K562 (cell line): ENCODE results near the gene PYCR2. TPM values are rescaled to one million over a fixed set of nuclear protein-coding genes. Genes with fewer than 3 reads are reported as not detected.

Source experiments
- C11orf30 ChIP-seq: fragments of 450-650 bp; IDR thresholded peaks from 2 replicates; pipeline ENCODE4 v1.6.1; 2016; ENCODE audit warnings: low read depth, mild to moderate bottlenecking
- CBX8 ChIP-seq: fragments of 200-600 bp; sonication (generic); IDR thresholded peaks from 2 replicates; pipeline ENCODE4 v1.6.1; 2012; ENCODE audit warnings: borderline replicate concordance, mixed run types, low read depth, mild to moderate bottlenecking, moderate library complexity, mixed read lengths, low read length, control low read depth, inconsistent platforms; ENCODE audit not compliant: poor library complexity, severe bottlenecking; ENCODE audit errors: extremely low read depth
- CC2D1A ChIP-seq: fragments of 450-650 bp; IDR thresholded peaks from 2 replicates; pipeline ENCODE4 v1.6.1; 2017; ENCODE audit warnings: mild to moderate bottlenecking
- CSDE1 ChIP-seq, 2 experiments: fragments of 450-650 bp; IDR thresholded peaks; 2 replicates each; pipeline ENCODE4 v1.6.1; 2016; ENCODE audit warnings: mild to moderate bottlenecking in 1 of 2
- CXXC5 ChIP-seq: fragments of 250-450 bp; sonication (Bioruptor Pico); IDR thresholded peaks from 2 replicates; pipeline ENCODE4 v1.8.0; 2022; ENCODE audit warnings: inconsistent platforms, mild to moderate bottlenecking, moderate library complexity
- EGR1 ChIP-seq: fragments of 450-650 bp; conservative IDR thresholded peaks from 2 replicates; pipeline ENCODE4 v1.6.1; 2017; ENCODE audit warnings: mild to moderate bottlenecking
- ELF4 ChIP-seq: fragments of 450-650 bp; formaldehyde crosslinking; IDR thresholded peaks from 2 replicates; pipeline ENCODE4 v1.4.0; 2022; ENCODE audit warnings: missing genetic modification characterization
- EP300 ChIP-seq: IDR thresholded peaks from 2 replicates; pipeline ENCODE4 v1.6.1; 2012; ENCODE audit warnings: low read length, improper control_type of control experiment
- GTF2A2 ChIP-seq: IDR thresholded peaks from 2 replicates; pipeline ENCODE4 v1.6.1; 2016; ENCODE audit warnings: mild to moderate bottlenecking, missing genetic modification characterization, missing compliant biosample characterization
- HES1 ChIP-seq: fragments of 450-650 bp; IDR thresholded peaks from 2 replicates; pipeline ENCODE4 v1.6.1; 2016; ENCODE audit warnings: low read depth, mild to moderate bottlenecking, moderate library complexity
- HEY1 ChIP-seq: fragments of 250-450 bp; sonication (Bioruptor Pico); IDR thresholded peaks from 2 replicates; pipeline ENCODE4 v1.5.0; 2020; ENCODE audit warnings: mild to moderate bottlenecking, moderate library complexity, borderline replicate concordance
- HMGN3 ChIP-seq: IDR thresholded peaks from 2 replicates; pipeline ENCODE4 v1.6.1; 2011; ENCODE audit warnings: borderline replicate concordance, low read depth, mild to moderate bottlenecking, mixed read lengths, low read length; ENCODE audit not compliant: insufficient read length; ENCODE audit errors: extremely low read depth
- KLF1 ChIP-seq: fragments of 450-650 bp; IDR thresholded peaks from 2 replicates; pipeline ENCODE4 v1.6.1; 2016; ENCODE audit warnings: missing genetic modification characterization, missing compliant biosample characterization
- NR2C1 ChIP-seq, 2 experiments: fragments of 450-650 bp; IDR thresholded peaks; 2 replicates each; pipeline ENCODE4 v1.6.1; 2017; ENCODE audit warnings: mild to moderate bottlenecking in 2 of 2, antibody characterized with exemption in 1 of 2, inconsistent platforms in 1 of 2, missing compliant biosample characterization in 1 of 2, missing genetic modification characterization in 1 of 2
- SIRT6 ChIP-seq: IDR thresholded peaks from one replicate; pipeline ENCODE4 v1.6.1; 2012; ENCODE audit warnings: low read depth, mild to moderate bottlenecking, control low read depth, inconsistent platforms, low read length, moderate library complexity
- SLC30A9 ChIP-seq: fragments of 250-450 bp; sonication (Bioruptor Pico); IDR thresholded peaks from 2 replicates; pipeline ENCODE4 v1.8.0; 2022; ENCODE audit warnings: mild to moderate bottlenecking, moderate library complexity
- SOX6 ChIP-seq: fragments of 450-650 bp; IDR thresholded peaks from 2 replicates; pipeline ENCODE4 v1.6.1; 2014; ENCODE audit warnings: mild to moderate bottlenecking
- STAG1 ChIP-seq: sonication (generic); formaldehyde crosslinking; IDR thresholded peaks from 2 replicates; pipeline ENCODE4 v1.5.0; 2020; ENCODE audit warnings: missing genetic modification reagents, borderline replicate concordance
- TARDBP ChIP-seq: fragments of 450-650 bp; IDR thresholded peaks from 2 replicates; pipeline ENCODE4 v1.6.1; 2016
- XRCC4 ChIP-seq: IDR thresholded peaks from one replicate; pipeline ENCODE4 v1.6.1; 2011; ENCODE audit not compliant: insufficient read depth, insufficient read length; ENCODE audit errors: extremely low read depth
- ZFP1 ChIP-seq: fragments of 450-650 bp; formaldehyde crosslinking; IDR thresholded peaks from 2 replicates; pipeline ENCODE4 v1.4.0; 2020; ENCODE audit warnings: mild to moderate bottlenecking, mixed read lengths
- ZNF146 ChIP-seq: IDR thresholded peaks from one replicate; pipeline ENCODE4 v1.6.1; 2018; ENCODE audit warnings: missing compliant biosample characterization; ENCODE audit not compliant: unreplicated experiment
- ZNF24 ChIP-seq: fragments of 450-650 bp; IDR thresholded peaks from 2 replicates; pipeline ENCODE4 v1.6.1; 2016
- ZNF507 ChIP-seq: conservative IDR thresholded peaks from 2 replicates; pipeline ENCODE4 v1.6.1; 2017; ENCODE audit warnings: missing genetic modification characterization, missing compliant biosample characterization
- ZNF77 ChIP-seq: fragments of 250-450 bp; sonication (Bioruptor Pico); IDR thresholded peaks from 2 replicates; pipeline ENCODE4 v1.5.0; 2020
- polyA plus RNA-seq, 8 experiments: library from polyadenylated mRNA; depleted of rRNA in 4 of 8; stranded (reverse) in 5 of 8; unstranded in 3 of 8; fragments of >200 nt; fragmentation: Nextera tagmentation in 2 of 8; fragmentation: Illumina TruSeq in 1 of 8; extraction: Ambion mirVana in 2 of 8; extraction: Trizol in 1 of 8; gene quantifications; 2 replicates each; pipeline versions ENCODE4 v1.2.1 to v1.2.3, GENCODE V29; 2011 to 2014; ENCODE audit warnings: inconsistent platforms in 1 of 8, missing spikeins in 1 of 8
- total RNA-seq, 7 experiments: library from RNA; depleted of rRNA in 6 of 7; stranded (reverse); fragments of >200 nt in 6 of 7; fragmentation: Illumina TruSeq in 2 of 7; extraction: Trizol in 2 of 7; gene quantifications; 2 replicates each; pipeline versions ENCODE4 v1.2.1 to v1.2.3, GENCODE V29; 2011 to 2021; ENCODE audit warnings: low replicate concordance in 1 of 7
- TF ChIP-seq, protein P1 (sequence below): sonication (generic); formaldehyde crosslinking; IDR thresholded peaks from 2 replicates; pipeline ENCODE4 v1.8.1; 2023; ENCODE audit warnings: mild to moderate bottlenecking, missing genetic modification reagents
- TF ChIP-seq, protein P2 (sequence below): fragments of 450-650 bp; formaldehyde crosslinking; IDR thresholded peaks from 2 replicates; pipeline ENCODE4 v1.4.0; 2020; ENCODE audit warnings: mild to moderate bottlenecking, moderate library complexity

Gene PYCR2
- total and polyA plus RNA-seq, 9 of the 15 experiments (the other 6 are each of a cell fraction or from before 2014, with no cell fraction given), result 5.5 to 219 (median 127) TPM

- TF ChIP-seq EP300 (peak; percentile 99), XRCC4 (no peak), CXXC5 (CRISPR knock-in tag) (peak; percentile 92), ELF4 (CRISPR knock-in tag) (peak; percentile 99), CBX8 (no peak), ZNF24 (peak; percentile 84), SIRT6 (no peak), HMGN3 (no peak), HEY1 (CRISPR knock-in tag) (peak; percentile 92), ZNF77 (CRISPR knock-in tag) (no peak), C11orf30 (no peak; the same call in 1 of the 2 replicates), EGR1 (0 out of 2 replicates have a peak, but pooled peaks have one; percentile 33), KLF1 (tag) (peak; percentile 84), ZNF507 (tag) (no peak), STAG1 (CRISPR knock-in tag) (no peak), ZNF146 (no peak), TARDBP (peak; percentile 91), HES1 (peak; percentile 81), SOX6 (peak; percentile 96), ZFP1 (CRISPR knock-in tag) (peak; percentile 62), CC2D1A (peak; percentile 99), GTF2A2 (peak; percentile 82), SLC30A9 (no peak), NR2C1 (IDR thresholded peaks at IDR 0.05) (peak; percentile 48; the same call in 1 of the 2 replicates), NR2C1 (tag; IDR thresholded peaks at IDR 0.05) (peak; percentile 82), CSDE1 (IDR thresholded peaks at IDR 0.05) (peak in 1 of 2 experiments; percentile 80; a peak in 1 of 4 replicates)
- TF ChIP-seq, protein P1, sequence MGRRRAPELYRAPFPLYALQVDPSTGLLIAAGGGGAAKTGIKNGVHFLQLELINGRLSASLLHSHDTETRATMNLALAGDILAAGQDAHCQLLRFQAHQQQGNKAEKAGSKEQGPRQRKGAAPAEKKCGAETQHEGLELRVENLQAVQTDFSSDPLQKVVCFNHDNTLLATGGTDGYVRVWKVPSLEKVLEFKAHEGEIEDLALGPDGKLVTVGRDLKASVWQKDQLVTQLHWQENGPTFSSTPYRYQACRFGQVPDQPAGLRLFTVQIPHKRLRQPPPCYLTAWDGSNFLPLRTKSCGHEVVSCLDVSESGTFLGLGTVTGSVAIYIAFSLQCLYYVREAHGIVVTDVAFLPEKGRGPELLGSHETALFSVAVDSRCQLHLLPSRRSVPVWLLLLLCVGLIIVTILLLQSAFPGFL (CRISPR knock-in tag), result no peak
- TF ChIP-seq, protein P2, sequence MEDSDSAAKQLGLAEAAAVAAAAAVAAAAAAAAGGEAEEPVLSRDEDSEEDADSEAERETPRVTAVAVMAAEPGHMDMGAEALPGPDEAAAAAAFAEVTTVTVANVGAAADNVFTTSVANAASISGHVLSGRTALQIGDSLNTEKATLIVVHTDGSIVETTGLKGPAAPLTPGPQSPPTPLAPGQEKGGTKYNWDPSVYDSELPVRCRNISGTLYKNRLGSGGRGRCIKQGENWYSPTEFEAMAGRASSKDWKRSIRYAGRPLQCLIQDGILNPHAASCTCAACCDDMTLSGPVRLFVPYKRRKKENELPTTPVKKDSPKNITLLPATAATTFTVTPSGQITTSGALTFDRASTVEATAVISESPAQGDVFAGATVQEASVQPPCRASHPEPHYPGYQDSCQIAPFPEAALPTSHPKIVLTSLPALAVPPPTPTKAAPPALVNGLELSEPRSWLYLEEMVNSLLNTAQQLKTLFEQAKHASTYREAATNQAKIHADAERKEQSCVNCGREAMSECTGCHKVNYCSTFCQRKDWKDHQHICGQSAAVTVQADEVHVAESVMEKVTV (CRISPR knock-in tag), result peak; percentile 13; the same call in 1 of the 2 replicates
Observed at GRCh38 chr1:225928186-225929175, 4.4 kb upstream of the PYCR2 start (continued).
